Mesenchymal stem cell (in vitro differentiated cells and primary cell): ENCODE results near the gene HSF2BP.
A peak's percentile ranks its signal among the peaks of the same experiment; 100 is the strongest.
"Not testable (repeated sequence)": the region's sequence is repeated elsewhere in the genome, so short reads cannot be mapped to it uniquely, and the experiment has no call there.

Experiments used
- DNase-seq: peaks from one replicate; pipeline ENCODE4 v3.0.0-alpha.2; 2013
- H2AFZ ChIP-seq: one replicate; pipeline ENCODE4 v1.6.1; 2013; ENCODE audit warnings: low read depth, mild to moderate bottlenecking, control low read depth, inconsistent platforms, low read length, moderate library complexity
- H2AK5ac ChIP-seq: 2 replicates; pipeline ENCODE4 v1.6.1; 2013; ENCODE audit warnings: low read length, moderate library complexity, mild to moderate bottlenecking, inconsistent platforms; ENCODE audit not compliant: severe bottlenecking
- H2BK120ac ChIP-seq: one replicate; pipeline ENCODE4 v1.6.1; 2013; ENCODE audit warnings: low read depth, mild to moderate bottlenecking, inconsistent platforms, low read length, moderate library complexity
- H2BK12ac ChIP-seq, 2 experiments: one replicate each; pipeline ENCODE4 v1.6.1; 2013; ENCODE audit warnings: inconsistent platforms in 2 of 2, low read length in 2 of 2, mild to moderate bottlenecking in 2 of 2, moderate library complexity in 2 of 2, control low read depth in 1 of 2
- H2BK15ac ChIP-seq: one replicate; pipeline ENCODE4 v1.6.1; 2013; ENCODE audit warnings: mild to moderate bottlenecking, low read depth, inconsistent platforms; ENCODE audit not compliant: poor library complexity, severe bottlenecking
- H2BK5ac ChIP-seq: 2 replicates; pipeline ENCODE4 v1.6.1; 2013; ENCODE audit warnings: low read depth, mild to moderate bottlenecking, low read length, control low read depth, inconsistent platforms; ENCODE audit not compliant: poor library complexity, severe bottlenecking
- H3K14ac ChIP-seq, 2 experiments: one replicate each; pipeline ENCODE4 v1.6.1; 2013; ENCODE audit warnings: inconsistent platforms in 2 of 2, low read length in 2 of 2, control low read depth in 1 of 2, mild to moderate bottlenecking in 1 of 2, moderate library complexity in 1 of 2
- H3K18ac ChIP-seq, 2 experiments: one replicate each; pipeline ENCODE4 v1.6.1; 2013; ENCODE audit warnings: inconsistent platforms in 2 of 2, low read length in 2 of 2, control low read depth in 1 of 2, low read depth in 1 of 2, mild to moderate bottlenecking in 1 of 2
- H3K23ac ChIP-seq, 2 experiments: one replicate each; pipeline ENCODE4 v1.6.1; 2013; ENCODE audit warnings: inconsistent platforms in 2 of 2, low read length in 2 of 2, mild to moderate bottlenecking in 2 of 2, moderate library complexity in 2 of 2, control low read depth in 1 of 2
- H3K27ac ChIP-seq: 2 replicates; pipeline ENCODE4 v1.5.1; 2013; ENCODE audit warnings: mild to moderate bottlenecking, moderate library complexity, low read length, control low read depth, inconsistent platforms; ENCODE audit not compliant: poor library complexity, severe bottlenecking
- H3K27me3 ChIP-seq, 2 experiments: 2 replicates each; pipeline versions ENCODE4 v1.6.1 to v1.7.0; 2013; ENCODE audit warnings: low read length in 2 of 2, mild to moderate bottlenecking in 2 of 2, moderate library complexity in 2 of 2, control low read depth in 1 of 2, inconsistent platforms in 1 of 2; ENCODE audit not compliant: control insufficient read depth in 1 of 2, insufficient read depth in 1 of 2
- H3K36me3 ChIP-seq, 2 experiments: 2 replicates each; pipeline versions ENCODE4 v1.6.1 to v1.7.0; 2013; ENCODE audit warnings: low read length in 2 of 2, control low read depth in 1 of 2, inconsistent platforms in 1 of 2, low read depth in 1 of 2, mild to moderate bottlenecking in 1 of 2; ENCODE audit not compliant: insufficient read depth in 2 of 2, control insufficient read depth in 1 of 2
- H3K4ac ChIP-seq, 2 experiments: one replicate each; pipeline ENCODE4 v1.6.1; 2013; ENCODE audit warnings: inconsistent platforms in 2 of 2, low read length in 2 of 2, mild to moderate bottlenecking in 2 of 2, moderate library complexity in 2 of 2, control low read depth in 1 of 2, low read depth in 1 of 2
- H3K4me1 ChIP-seq: 2 replicates; pipeline ENCODE4 v1.6.1; 2013; ENCODE audit warnings: low read depth, low read length, control low read depth; ENCODE audit not compliant: control insufficient read depth, insufficient read depth
- H3K4me2 ChIP-seq: 2 replicates; pipeline ENCODE4 v1.6.1; 2013; ENCODE audit warnings: low read length, mild to moderate bottlenecking, inconsistent platforms; ENCODE audit not compliant: poor library complexity, severe bottlenecking
- H3K4me3 ChIP-seq, 2 experiments: 2 replicates each; pipeline versions ENCODE4 v1.5.1 to v1.7.0; 2013; ENCODE audit warnings: low read length in 2 of 2, mild to moderate bottlenecking in 2 of 2, control low read depth in 1 of 2, low read depth in 1 of 2; ENCODE audit not compliant: insufficient read depth in 1 of 2
- H3K79me1 ChIP-seq: replicated peaks from 2 replicates; pipeline ENCODE4 v1.6.1; 2013; ENCODE audit warnings: mild to moderate bottlenecking, control low read depth, low read length, inconsistent platforms; ENCODE audit not compliant: poor library complexity, severe bottlenecking
- H3K9ac ChIP-seq: 2 replicates; pipeline ENCODE4 v1.7.0; 2013; ENCODE audit warnings: mild to moderate bottlenecking, low read length, moderate library complexity
- H3K9me3 ChIP-seq: 2 replicates; pipeline ENCODE4 v1.7.0; 2013; ENCODE audit warnings: mild to moderate bottlenecking, low read length; ENCODE audit not compliant: control insufficient read depth
- H4K8ac ChIP-seq: one replicate; pipeline ENCODE4 v1.6.1; 2013; ENCODE audit warnings: inconsistent platforms, mild to moderate bottlenecking, low read length, moderate library complexity
- H4K91ac ChIP-seq: one replicate; pipeline ENCODE4 v1.6.1; 2013; ENCODE audit warnings: mild to moderate bottlenecking, low read length, inconsistent platforms
- WGBS: methylation state at CpG from one replicate; pipeline ENCODE4 v1.1.7; 2013; ENCODE audit warnings: mixed read lengths; 5-methylcytosine and 5-hydroxymethylcytosine counted together

HSF2BP gene

GRCh38 chr21:43571976-43572375, 87.3 kb downstream of the HSF2BP start:
- WGBS = 80% methylated on average over 6 of the region's 6 CpGs
- Histone ChIP-seq H3K23ac (no peak overlapping the region), H3K4me3 (no peak overlapping the region), H2BK12ac (peak overlapping the region in 1 of 2 experiments; percentile 29), H3K4me2 (no peak overlapping the region), H3K18ac (peak overlapping the region in 1 of 2 experiments; percentile 62), H4K91ac (no peak overlapping the region), H3K9ac (no peak overlapping the region), H2AK5ac (no peak overlapping the region), H3K4ac (peak overlapping the region in 1 of 2 experiments; percentile 28), H3K36me3 (no peaks in the 10 kb centered on the region), H2BK5ac (no peak overlapping the region), H2BK15ac (no peak overlapping the region), H3K4me1 (peaks cover 7% of the 10 kb centered on the region), H3K27ac (no peak overlapping the region), H3K79me1 (peaks cover 2% of the 10 kb centered on the region), H2AFZ (peak overlapping the region; percentile 42), H2BK120ac (no peak overlapping the region), H3K9me3 (no peaks in the 10 kb centered on the region), H3K14ac (peak overlapping the region in 1 of 2 experiments; percentile 91), H4K8ac (no peak overlapping the region), H3K27me3 (peaks cover 0 to 18% of the 10 kb centered on the region in 2 experiments)
- no peak for DNase-seq

- H3K27me3 ChIP-seq = peaks cover 0 to 18% of the 10 kb centered on the region in 2 experiments
- not testable (repeated sequence) for DNase-seq, H2BK120ac ChIP-seq, H3K36me3 ChIP-seq, H3K14ac ChIP-seq, H2AFZ ChIP-seq, H4K91ac ChIP-seq, H3K9ac ChIP-seq, H3K27ac ChIP-seq, H3K4me1 ChIP-seq, H2BK12ac ChIP-seq, H2BK15ac ChIP-seq, H3K4me3 ChIP-seq, H3K18ac ChIP-seq, H3K4ac ChIP-seq, H2BK5ac ChIP-seq, H4K8ac ChIP-seq, H3K79me1 ChIP-seq, H3K9me3 ChIP-seq, H3K4me2 ChIP-seq, H2AK5ac ChIP-seq, H3K23ac ChIP-seq
- no CpG with 5 or more reads among the region's 3 CpGs for WGBS
Observed at GRCh38 chr21:43570195-43570594, 89.1 kb downstream of the HSF2BP start.

- H2BK12ac ChIP-seq, H2BK5ac ChIP-seq, H2AK5ac ChIP-seq, H2BK15ac ChIP-seq, H3K4ac ChIP-seq, H3K4me2 ChIP-seq, H3K14ac ChIP-seq, H3K18ac ChIP-seq, H3K9ac ChIP-seq, H3K23ac ChIP-seq, H3K27ac ChIP-seq, H3K79me1 ChIP-seq, H3K36me3 ChIP-seq, H2AFZ ChIP-seq, H3K4me1 ChIP-seq, H4K91ac ChIP-seq, H3K4me3 ChIP-seq, DNase-seq, H3K27me3 ChIP-seq, H4K8ac ChIP-seq, H2BK120ac ChIP-seq, H3K9me3 ChIP-seq: not testable (repeated sequence)
- no CpG with 5 or more reads among the region's 5 CpGs for WGBS
Observed at GRCh38 chr21:43562451-43562850, 96.8 kb downstream of the HSF2BP start.

GRCh38 chr21:43540561-43540960, 118.7 kb downstream of the HSF2BP start:
- no CpG with 5 or more reads among the region's 2 CpGs for whole genome bisulfite sequencing
- H3K79me1 ChIP-seq = not testable (repeated sequence)

More at GRCh38 chr21:43540561-43540960, 118.7 kb downstream of the HSF2BP start:
- not testable (repeated sequence) for H2BK5ac ChIP-seq, H2AFZ ChIP-seq, H3K27me3 ChIP-seq, H3K4me2 ChIP-seq, H3K18ac ChIP-seq, H2AK5ac ChIP-seq, H3K4ac ChIP-seq, H2BK15ac ChIP-seq, H3K14ac ChIP-seq, H3K36me3 ChIP-seq, H3K9me3 ChIP-seq, H3K4me3 ChIP-seq, H4K91ac ChIP-seq, H2BK12ac ChIP-seq, H2BK120ac ChIP-seq, H3K27ac ChIP-seq, DNase-seq, H3K23ac ChIP-seq, H4K8ac ChIP-seq, H3K4me1 ChIP-seq, H3K9ac ChIP-seq
